Activated T-helper 1 cell treated with anti-CD3 and anti-CD28 coated beads, Interleukin-2, amount 50 U/mL, for 16 hours (primary cell): ENCODE measurements around the gene DDA1.

Experiments
- DNase-seq, 2 donors: peaks; one replicate each; pipeline ENCODE4 v3.0.0-alpha.2; 2020; ENCODE audit warnings: low read depth in 1 of 2, low spot score in 1 of 2

Gene DDA1

DNA sequence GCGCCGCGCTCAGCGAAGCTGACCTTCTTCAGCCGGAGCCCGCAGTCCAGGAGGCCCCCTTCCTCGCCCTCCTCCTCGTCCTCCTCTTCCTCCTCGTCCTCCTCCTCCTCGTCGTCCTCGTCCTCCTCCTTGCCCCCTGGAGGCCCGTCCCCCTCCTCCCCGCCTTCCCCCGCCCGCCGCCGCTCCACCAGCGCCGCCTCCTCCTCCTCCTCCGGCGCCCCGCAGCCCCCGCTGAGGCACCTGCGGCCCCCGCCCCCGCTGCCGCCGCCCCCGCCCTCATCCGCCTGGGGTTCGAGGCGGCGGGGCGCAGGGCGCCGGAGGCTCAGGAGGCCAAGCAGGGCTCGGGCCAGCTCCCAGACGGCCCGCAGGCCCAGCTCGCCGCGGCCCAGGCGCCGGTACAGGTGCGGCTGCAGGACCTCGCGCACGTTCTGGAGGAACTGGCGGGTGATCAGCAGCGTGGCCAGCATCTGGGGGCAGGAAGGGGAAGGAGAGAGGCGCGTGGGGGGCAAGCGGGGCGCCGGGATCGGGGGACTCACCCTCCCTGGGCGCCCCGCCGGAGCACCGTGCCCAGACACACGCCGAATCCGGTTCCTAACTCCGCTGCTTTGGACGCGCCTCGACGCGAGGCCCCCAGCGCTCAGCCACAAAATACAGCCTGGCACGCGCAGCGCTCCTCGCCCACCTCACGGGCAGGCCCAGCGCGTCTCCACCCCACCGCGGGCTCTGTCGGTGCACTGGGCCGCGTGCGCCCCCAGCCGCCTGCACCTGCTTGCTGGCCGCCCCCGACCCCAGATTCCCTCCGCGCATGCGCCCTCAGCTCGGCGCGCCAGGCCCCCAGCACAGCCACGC lies 19.4 kb downstream of the DDA1 start:
- no peak for DNase-seq

DNA sequence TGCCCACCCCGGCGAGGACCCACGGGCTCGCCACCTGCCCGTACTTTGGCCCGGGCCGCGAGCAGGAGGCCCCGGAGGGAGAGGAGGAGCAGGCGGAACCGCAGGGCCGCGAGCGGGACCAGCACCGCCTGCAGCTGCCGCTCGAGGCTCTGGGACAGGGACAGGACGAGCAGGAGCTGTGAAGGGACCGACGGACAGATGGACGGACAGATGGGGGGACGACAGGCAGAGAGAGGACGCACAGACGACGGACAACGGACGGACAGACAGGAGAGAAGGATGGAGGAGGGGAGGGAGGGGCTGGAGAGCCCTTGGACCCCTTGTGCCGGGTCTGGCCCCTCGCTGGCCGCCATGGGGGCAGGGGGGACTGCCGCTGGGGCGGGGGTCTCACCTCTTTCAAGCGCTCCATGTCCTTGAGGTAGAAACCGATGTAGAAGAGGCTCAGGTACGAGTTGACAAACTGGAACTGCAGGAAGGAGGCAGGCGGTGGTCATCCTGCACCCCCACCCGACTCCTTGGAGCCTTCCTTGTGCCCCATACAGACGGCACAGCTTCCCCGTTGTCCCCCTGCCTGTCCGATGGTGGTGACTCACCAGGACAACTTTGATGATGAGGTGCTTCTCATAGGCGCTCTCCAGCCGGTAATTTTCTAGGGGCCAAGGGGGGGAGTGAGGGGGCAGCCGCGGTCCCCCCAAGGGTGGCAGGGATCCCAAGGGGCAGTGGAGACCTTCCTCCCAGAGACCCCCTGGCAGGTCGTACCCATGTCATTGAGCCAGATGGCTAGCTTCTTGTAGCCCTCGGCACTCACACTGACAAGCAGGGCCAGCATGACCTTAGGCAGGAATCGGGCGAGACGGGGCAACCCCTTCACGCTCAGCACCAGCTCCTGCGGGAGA lies 20.3 kb downstream of the DDA1 start:
- DNase-seq = no peak

GRCh38 chr19:17330262-17331044 lies 21.1 kb downstream of the DDA1 start:
- DNase-seq = no peak

GRCh38 chr19:17331045-17331558 lies 21.7 kb downstream of the DDA1 start:
- DNase-seq = no peak

- DNase-seq = no peak
Observed at GRCh38 chr19:17332360-17332676, 23.0 kb downstream of the DDA1 start.

- DNase-seq = no peak
Observed at GRCh38 chr19:17332677-17333581, 23.6 kb downstream of the DDA1 start.

- peak; percentile 52 to 57 for DNase-seq
Observed at GRCh38 chr19:17333611-17334413, 24.4 kb downstream of the DDA1 start.

- peak; percentile 84 to 95 for DNase-seq
Observed at GRCh38 chr19:17334414-17335409, 25.3 kb downstream of the DDA1 start, which contains the start of gene ANO8. Gene ANO8, minus strand, starts transcription at chr19:17334855. Its CDS starts 185 bp downstream, at chr19:17334670.

DNA sequence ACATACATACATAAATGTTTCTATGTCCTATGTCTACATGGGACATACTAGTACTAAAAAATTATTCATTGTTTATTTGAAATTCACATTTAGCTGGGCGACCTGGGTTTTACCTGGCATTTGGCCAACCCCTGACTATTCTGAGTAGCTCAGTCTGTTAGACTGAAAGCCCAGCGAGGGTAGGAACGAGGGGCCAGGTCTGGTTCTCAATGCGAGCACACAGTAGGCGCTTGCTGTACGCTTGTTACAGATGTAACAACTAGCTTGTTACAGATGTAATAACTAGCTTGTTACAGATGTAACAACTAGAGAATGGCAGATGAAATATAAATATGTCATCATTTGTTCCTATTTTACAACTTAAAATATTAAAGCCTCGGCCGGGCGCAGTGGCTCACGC lies 26.2 kb downstream of the DDA1 start:
- DNase-seq = no peak

DNA sequence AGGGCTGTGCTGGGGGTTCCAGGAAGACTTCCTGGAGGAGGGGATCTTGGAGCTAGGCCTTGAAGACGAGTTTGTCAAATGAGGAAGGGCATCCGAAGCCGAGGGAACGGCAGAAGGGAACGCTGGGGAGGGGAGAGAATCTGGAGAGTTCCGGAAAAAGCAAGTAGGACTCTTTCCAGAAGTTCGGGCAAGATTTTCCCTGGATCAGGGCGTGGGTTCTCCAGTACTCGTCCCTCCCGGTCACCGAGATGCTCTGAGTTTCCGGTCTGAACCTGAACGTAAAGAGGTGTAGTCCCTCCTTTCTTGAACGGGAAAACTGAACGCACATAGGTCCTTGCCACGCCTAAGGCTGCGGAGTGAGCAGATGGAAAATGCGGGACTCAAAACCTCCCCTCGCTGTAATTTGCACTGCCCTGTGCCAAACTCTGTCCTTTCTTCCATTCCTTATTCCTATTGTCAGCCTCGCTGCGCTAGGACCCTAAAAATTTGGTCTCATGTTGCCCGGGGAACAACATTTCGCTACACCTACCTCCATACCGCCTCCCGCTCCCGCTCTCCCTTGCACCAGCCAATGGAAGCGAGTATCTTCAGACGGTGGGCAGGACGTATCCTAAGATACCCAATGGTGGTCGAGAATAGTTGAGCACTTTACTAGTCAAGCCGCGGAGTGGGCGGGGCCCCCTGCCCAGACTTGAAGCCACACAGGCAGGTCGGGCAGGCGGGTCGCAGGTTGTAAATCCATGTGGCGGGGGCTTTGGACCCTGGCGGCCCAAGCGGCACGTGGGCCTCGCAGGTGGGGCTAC lies 27.7 kb downstream of the DDA1 start, which contains the start of gene GTPBP3:
TSS of gene GTPBP3 (plus strand) at position 682 of the 803 bp plus-strand sequence. CDS start at position 741, 59 bp downstream.
- DNase-seq = peak; percentile 91 to 92

DNA sequence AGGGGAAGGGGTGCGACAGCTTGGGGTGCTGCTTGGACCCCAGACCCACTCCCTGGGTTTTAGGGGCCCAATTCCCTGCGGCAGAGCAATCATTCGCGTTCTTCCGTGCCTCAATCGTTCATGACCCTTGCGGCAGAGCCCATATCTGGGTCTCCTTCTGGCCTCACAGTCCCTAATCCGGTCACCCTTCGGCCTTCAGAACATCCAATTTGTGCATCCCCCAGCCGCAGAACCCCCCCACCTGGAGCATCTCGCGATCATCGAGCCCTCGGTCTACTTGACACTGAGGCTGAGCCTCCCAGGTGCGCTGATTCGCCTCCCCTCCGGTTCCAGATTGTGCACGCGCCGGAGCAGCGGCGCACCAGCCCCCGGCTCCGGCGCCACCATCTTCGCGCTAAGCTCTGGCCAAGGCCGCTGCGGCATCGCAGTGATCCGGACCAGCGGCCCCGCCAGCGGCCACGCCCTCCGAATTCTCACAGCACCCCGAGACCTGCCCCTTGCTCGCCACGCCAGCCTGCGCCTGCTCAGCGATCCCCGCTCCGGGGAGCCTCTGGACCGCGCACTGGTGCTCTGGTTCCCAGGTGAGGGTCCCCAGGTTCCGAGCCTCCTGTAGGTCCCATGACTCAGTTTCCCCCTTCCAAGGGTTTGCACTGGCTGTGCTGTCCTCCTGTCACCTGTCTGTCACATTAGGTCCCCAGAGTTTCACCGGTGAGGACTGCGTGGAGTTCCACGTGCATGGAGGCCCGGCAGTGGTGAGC lies 28.5 kb downstream of the DDA1 start:
- no peak for DNase-seq

DNA sequence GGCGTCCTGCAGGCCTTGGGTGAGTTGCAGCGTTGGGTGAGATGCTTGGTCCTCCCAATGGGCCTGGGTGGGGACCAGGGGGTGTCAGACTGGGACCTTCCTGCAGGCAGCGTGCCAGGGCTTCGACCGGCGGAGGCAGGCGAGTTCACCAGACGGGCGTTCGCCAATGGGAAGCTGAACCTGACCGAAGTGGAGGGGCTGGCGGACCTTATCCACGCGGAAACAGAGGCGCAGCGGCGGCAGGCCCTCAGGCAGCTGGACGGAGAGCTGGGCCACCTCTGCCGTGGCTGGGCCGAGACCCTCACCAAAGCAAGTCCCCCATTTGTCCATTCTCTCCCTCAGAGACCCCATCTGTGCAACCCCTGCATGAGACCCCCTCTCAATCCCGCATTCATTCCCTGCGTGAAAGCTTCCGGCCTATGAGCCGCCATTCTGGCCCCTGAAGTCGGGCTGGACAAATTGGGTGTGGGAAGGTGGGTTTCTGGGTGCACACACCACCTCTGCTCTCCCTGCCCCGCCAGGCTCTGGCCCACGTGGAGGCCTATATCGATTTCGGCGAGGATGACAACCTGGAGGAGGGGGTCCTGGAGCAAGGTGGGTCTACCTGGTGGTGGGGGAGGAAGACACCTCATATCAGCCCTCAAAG lies 29.2 kb downstream of the DDA1 start:
- DNase-seq = no peak

- DNase-seq = no peak
Observed at GRCh38 chr19:17339088-17339741, 29.9 kb downstream of the DDA1 start.

- DNase-seq = no peak
Observed at GRCh38 chr19:17340302-17340870, 31.0 kb downstream of the DDA1 start.

GRCh38 chr19:17340871-17341357 lies 31.6 kb downstream of the DDA1 start:
- DNase-seq = no peak
